Subcutaneous preadipocyte (primary cell): ENCODE data around the gene DDX24. TPM values are rescaled to one million over a fixed set of nuclear protein-coding genes. Genes with fewer than 3 reads are reported as not detected.

Experiments used
- total RNA-seq: library from RNA; depleted of rRNA; stranded (reverse); fragments of >200 nt; gene quantifications from 2 replicates; pipeline ENCODE4 v1.2.3, GENCODE V29; 2012

Gene DDX24, protein sequence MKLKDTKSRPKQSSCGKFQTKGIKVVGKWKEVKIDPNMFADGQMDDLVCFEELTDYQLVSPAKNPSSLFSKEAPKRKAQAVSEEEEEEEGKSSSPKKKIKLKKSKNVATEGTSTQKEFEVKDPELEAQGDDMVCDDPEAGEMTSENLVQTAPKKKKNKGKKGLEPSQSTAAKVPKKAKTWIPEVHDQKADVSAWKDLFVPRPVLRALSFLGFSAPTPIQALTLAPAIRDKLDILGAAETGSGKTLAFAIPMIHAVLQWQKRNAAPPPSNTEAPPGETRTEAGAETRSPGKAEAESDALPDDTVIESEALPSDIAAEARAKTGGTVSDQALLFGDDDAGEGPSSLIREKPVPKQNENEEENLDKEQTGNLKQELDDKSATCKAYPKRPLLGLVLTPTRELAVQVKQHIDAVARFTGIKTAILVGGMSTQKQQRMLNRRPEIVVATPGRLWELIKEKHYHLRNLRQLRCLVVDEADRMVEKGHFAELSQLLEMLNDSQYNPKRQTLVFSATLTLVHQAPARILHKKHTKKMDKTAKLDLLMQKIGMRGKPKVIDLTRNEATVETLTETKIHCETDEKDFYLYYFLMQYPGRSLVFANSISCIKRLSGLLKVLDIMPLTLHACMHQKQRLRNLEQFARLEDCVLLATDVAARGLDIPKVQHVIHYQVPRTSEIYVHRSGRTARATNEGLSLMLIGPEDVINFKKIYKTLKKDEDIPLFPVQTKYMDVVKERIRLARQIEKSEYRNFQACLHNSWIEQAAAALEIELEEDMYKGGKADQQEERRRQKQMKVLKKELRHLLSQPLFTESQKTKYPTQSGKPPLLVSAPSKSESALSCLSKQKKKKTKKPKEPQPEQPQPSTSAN
- total RNA-seq: 91.5 and 106 TPM in 2 replicates

GRCh38 chr14:94080621-94081385 is at the start of gene DDX24, which contains the start of gene IFI27L1:
Gene DDX24 (minus strand): TSS chr14:94081202. CDS start chr14:94079742, 1,460 bp downstream.
Gene IFI27L1 (plus strand): TSS chr14:94081310. CDS start chr14:94096938, 15,628 bp downstream.

DNA sequence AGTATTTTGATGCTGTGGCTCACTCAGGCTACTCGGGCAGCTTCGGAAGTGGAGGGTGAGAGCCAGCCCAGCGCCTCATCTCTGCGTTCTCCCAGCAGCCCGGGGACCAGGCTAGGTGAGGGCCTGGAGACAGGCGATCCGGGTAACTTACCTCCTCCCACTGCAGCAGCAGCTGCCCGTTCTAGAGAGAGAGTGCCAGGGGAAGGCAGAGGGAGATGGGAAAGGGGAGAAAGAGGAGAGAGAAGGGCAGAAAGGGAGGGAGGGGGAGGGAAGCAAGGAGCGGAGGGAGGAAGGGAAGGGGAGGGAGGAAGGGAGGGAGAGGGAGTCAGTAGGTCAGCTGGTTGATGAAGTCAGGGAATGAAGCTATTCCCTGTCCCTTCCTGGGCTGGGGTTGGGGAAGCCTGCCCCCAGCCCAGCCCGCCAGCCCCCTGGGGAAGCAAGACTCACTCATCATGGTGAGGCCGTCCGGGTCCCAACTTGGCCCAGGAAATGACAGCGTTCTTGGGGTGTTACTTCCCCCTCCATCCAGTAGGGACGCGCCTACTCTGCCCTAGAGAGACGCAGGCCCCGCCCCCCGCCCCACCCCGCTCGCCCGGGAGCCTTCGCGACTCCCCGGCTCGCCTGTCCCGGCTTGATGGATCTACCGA is 48.2 kb upstream of the DDX24 start, which contains the start of gene IFI27L2:
Gene IFI27L2 (minus strand): TSS at position 494 of the 647 bp plus-strand sequence. CDS start 40 bp downstream, at position 454.

DNA sequence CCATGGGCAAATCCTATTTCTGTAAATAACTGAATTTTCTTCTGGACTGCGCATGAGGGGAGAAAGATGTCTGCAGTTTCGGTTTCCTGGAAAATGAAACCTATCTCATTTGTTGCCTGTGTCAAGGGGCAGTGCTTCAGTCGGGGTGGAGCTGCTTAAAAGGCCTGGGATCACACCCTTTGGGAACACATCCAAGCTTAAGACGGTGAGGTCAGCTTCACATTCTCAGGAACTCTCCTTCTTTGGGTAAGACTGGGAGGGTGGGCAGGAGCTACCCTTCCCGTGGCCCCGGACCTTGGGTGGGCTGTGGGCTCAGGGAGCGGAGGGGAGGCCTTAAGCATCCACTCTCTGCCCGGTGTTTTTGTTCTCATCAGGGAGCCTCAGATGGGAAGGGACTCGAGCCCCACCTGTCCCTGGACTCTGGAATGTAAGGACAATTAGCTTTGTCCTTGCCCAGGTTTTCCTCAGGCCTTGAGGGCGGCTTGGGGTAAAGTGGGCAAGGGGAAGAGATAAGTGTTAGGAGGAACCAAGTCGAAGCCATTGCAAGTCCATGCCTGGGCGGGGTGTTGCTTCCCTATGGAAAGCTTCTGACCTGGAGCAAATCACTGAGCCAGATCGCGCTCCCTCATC is 29.7 kb upstream of the DDX24 start, which contains the start of gene IFI27:
Gene IFI27 (plus strand): TSS at position 185 of the 630 bp plus-strand sequence.

GRCh38 chr14:94026173-94026888 is 54.7 kb downstream of the DDX24 start, which contains the start of gene OTUB2:
Gene OTUB2 (plus strand): TSS chr14:94026340. CDS start chr14:94026538, 198 bp downstream.

Other genes starting within 250 kb of the DDX24 start
- gene FAM181A, start 153.9 kb downstream of the DDX24 start, total RNA-seq: not detected in 2 replicates
- gene ASB2, start 104.6 kb downstream of the DDX24 start, total RNA-seq: under 0.01 TPM in 1 of 2 replicates, not detected in the other
- not detected in 2 replicates for gene CCDC197, start 83.9 kb downstream of the DDX24 start, total RNA-seq
- 0.73 and 0.98 TPM in 2 replicates for gene OTUB2, start 54.9 kb downstream of the DDX24 start, total RNA-seq
- gene IFI27L1, start 108 bp upstream of the DDX24 start, total RNA-seq: 8.2 and 12.1 TPM in 2 replicates
- 17.2 and 29.0 TPM in 2 replicates for gene IFI27, start 29.5 kb upstream of the DDX24 start, total RNA-seq
- gene IFI27L2, start 48.4 kb upstream of the DDX24 start, total RNA-seq: 37.7 and 59.2 TPM in 2 replicates
- gene PPP4R4, start 93.1 kb upstream of the DDX24 start, total RNA-seq: 0.37 and 0.39 TPM in 2 replicates
- not detected in 2 replicates for gene SERPINA10, start 212.1 kb upstream of the DDX24 start, total RNA-seq
- not detected in 2 replicates for gene SERPINA6, start 242.1 kb upstream of the DDX24 start, total RNA-seq